Trophoblast cell (in vitro differentiated cells and primary cell): ENCODE measurements around the gene ZMYND15.

Experiments used
- DNase-seq, 2 donors: peaks; one replicate each; pipeline ENCODE4 v3.0.0-alpha.2; 2016
- H2AFZ ChIP-seq: 2 replicates; pipeline ENCODE4 v1.6.1; 2013; ENCODE audit warnings: low read length, moderate library complexity, mild to moderate bottlenecking; ENCODE audit not compliant: insufficient read depth, poor library complexity
- H2AK5ac ChIP-seq: 2 replicates; pipeline ENCODE4 v1.6.1; 2013; ENCODE audit warnings: mild to moderate bottlenecking, low read length
- H2BK120ac ChIP-seq: 2 replicates; pipeline ENCODE4 v1.6.1; 2013; ENCODE audit warnings: low read length, mild to moderate bottlenecking, moderate library complexity; ENCODE audit not compliant: insufficient read depth, poor library complexity
- H2BK12ac ChIP-seq: 2 replicates; pipeline ENCODE4 v1.6.1; 2013; ENCODE audit warnings: mild to moderate bottlenecking, low read length, moderate library complexity
- H2BK5ac ChIP-seq: 2 replicates; pipeline ENCODE4 v1.6.1; 2013; ENCODE audit warnings: low read length, low read depth, moderate library complexity, mild to moderate bottlenecking; ENCODE audit not compliant: poor library complexity
- H3K14ac ChIP-seq: 2 replicates; pipeline ENCODE4 v1.6.1; 2013; ENCODE audit warnings: mild to moderate bottlenecking, low read length
- H3K18ac ChIP-seq: 2 replicates; pipeline ENCODE4 v1.6.1; 2013; ENCODE audit warnings: mild to moderate bottlenecking, low read length
- H3K23ac ChIP-seq: 2 replicates; pipeline ENCODE4 v1.6.1; 2013; ENCODE audit warnings: low read length
- H3K27ac ChIP-seq: 2 replicates; pipeline ENCODE4 v1.5.1; 2013; ENCODE audit warnings: low read depth, mild to moderate bottlenecking, inconsistent platforms, low read length, moderate library complexity
- H3K27me3 ChIP-seq: 2 replicates; pipeline ENCODE4 v1.6.1; 2013; ENCODE audit warnings: inconsistent platforms, mild to moderate bottlenecking, low read length, moderate library complexity; ENCODE audit not compliant: insufficient read depth
- H3K36me3 ChIP-seq, 2 experiments: 1 replicate in 1 of 2; 2 replicates in 1 of 2; pipeline ENCODE4 v1.6.1; 2013; ENCODE audit warnings: low read length in 2 of 2, mild to moderate bottlenecking in 2 of 2, moderate library complexity in 1 of 2; ENCODE audit not compliant: insufficient read depth in 2 of 2, control insufficient read depth in 1 of 2
- H3K4ac ChIP-seq: 2 replicates; pipeline ENCODE4 v1.6.1; 2013; ENCODE audit warnings: low read depth, mild to moderate bottlenecking, low read length, moderate library complexity
- H3K4me1 ChIP-seq, 2 experiments: 1 replicate in 1 of 2; 2 replicates in 1 of 2; pipeline ENCODE4 v1.6.1; 2013; ENCODE audit warnings: low read length in 2 of 2, mild to moderate bottlenecking in 2 of 2, moderate library complexity in 1 of 2; ENCODE audit not compliant: insufficient read depth in 2 of 2, control insufficient read depth in 1 of 2
- H3K4me2 ChIP-seq: 2 replicates; pipeline ENCODE4 v1.6.1; 2013; ENCODE audit warnings: inconsistent platforms, mild to moderate bottlenecking, low read length, moderate library complexity
- H3K4me3 ChIP-seq: 2 replicates; pipeline ENCODE4 v1.5.1; 2013; ENCODE audit warnings: mild to moderate bottlenecking, low read depth, low read length, inconsistent platforms
- H3K79me1 ChIP-seq: one replicate; pipeline ENCODE4 v1.6.1; 2013; ENCODE audit warnings: low read length
- H3K79me2 ChIP-seq: 2 replicates; pipeline ENCODE4 v1.6.1; 2013; ENCODE audit warnings: low read length, mild to moderate bottlenecking; ENCODE audit not compliant: control insufficient read depth, insufficient read depth, poor library complexity
- H3K9ac ChIP-seq: 2 replicates; pipeline ENCODE4 v1.6.1; 2013; ENCODE audit warnings: mild to moderate bottlenecking, low read length
- H3K9me3 ChIP-seq: 2 replicates; pipeline ENCODE4 v1.6.1; 2013; ENCODE audit warnings: low read depth, mild to moderate bottlenecking, control low read depth, inconsistent platforms, low read length; ENCODE audit not compliant: insufficient read depth
- H4K12ac ChIP-seq: 2 replicates; pipeline ENCODE4 v1.6.1; 2013; ENCODE audit warnings: low read depth, mild to moderate bottlenecking, low read length, moderate library complexity
- H4K8ac ChIP-seq: 2 replicates; pipeline ENCODE4 v1.6.1; 2013; ENCODE audit warnings: low read depth, mild to moderate bottlenecking, low read length, moderate library complexity
- H4K91ac ChIP-seq: one replicate; pipeline ENCODE4 v1.6.1; 2013; ENCODE audit warnings: low read depth, mild to moderate bottlenecking, low read length, moderate library complexity
- WGBS: extraction: QIAGEN DNeasy Blood & Tissue Kit; methylation state at CpG from one replicate; pipeline ENCODE4 v1.1.7; 2013; ENCODE audit warnings: missing lambda C conversion rate; ENCODE audit not compliant: insufficient read length, insufficient coverage; ENCODE audit errors: extremely low coverage; 5-methylcytosine and 5-hydroxymethylcytosine counted together

ZMYND15 gene

GRCh38 chr17:4720787-4721186 is 18.8 kb upstream of the ZMYND15 start:
- H2AFZ ChIP-seq, result no peak overlapping the region
- H2AK5ac ChIP-seq, result no peak overlapping the region
- no peak overlapping the region for H2BK12ac ChIP-seq
- no peak overlapping the region for H4K8ac ChIP-seq
- no CpG with 5 or more reads among the region's 7 CpGs for WGBS
- no peaks in the 10 kb centered on the region for H3K4me1 ChIP-seq
- H4K91ac ChIP-seq, result no peak overlapping the region
- H3K14ac ChIP-seq, result no peak overlapping the region
- DNase-seq, result no peak
- H3K27me3 ChIP-seq, result no peaks in the 10 kb centered on the region
- no peak overlapping the region for H2BK120ac ChIP-seq
- no peak overlapping the region for H3K4me2 ChIP-seq
- H3K18ac ChIP-seq, result no peak overlapping the region
- no peak overlapping the region for H3K23ac ChIP-seq
- H3K4ac ChIP-seq, result no peak overlapping the region
- no peaks in the 10 kb centered on the region for H3K79me1 ChIP-seq
- no peak overlapping the region for H3K9ac ChIP-seq
- H4K12ac ChIP-seq, result no peak overlapping the region
- H3K9me3 ChIP-seq, result peaks cover 4% of the 10 kb centered on the region
- no peaks in the 10 kb centered on the region for H3K79me2 ChIP-seq
- H2BK5ac ChIP-seq, result no peak overlapping the region
- no peaks in the 10 kb centered on the region for H3K36me3 ChIP-seq
- no peak overlapping the region for H3K4me3 ChIP-seq
- H3K27ac ChIP-seq, result no peak overlapping the region

- no peak overlapping the region for H3K18ac ChIP-seq
- WGBS, result no CpG with 5 or more reads among the region's 20 CpGs
These were observed 18.2 kb upstream of the ZMYND15 start for GRCh38 chr17:4721203-4722135.

DNA sequence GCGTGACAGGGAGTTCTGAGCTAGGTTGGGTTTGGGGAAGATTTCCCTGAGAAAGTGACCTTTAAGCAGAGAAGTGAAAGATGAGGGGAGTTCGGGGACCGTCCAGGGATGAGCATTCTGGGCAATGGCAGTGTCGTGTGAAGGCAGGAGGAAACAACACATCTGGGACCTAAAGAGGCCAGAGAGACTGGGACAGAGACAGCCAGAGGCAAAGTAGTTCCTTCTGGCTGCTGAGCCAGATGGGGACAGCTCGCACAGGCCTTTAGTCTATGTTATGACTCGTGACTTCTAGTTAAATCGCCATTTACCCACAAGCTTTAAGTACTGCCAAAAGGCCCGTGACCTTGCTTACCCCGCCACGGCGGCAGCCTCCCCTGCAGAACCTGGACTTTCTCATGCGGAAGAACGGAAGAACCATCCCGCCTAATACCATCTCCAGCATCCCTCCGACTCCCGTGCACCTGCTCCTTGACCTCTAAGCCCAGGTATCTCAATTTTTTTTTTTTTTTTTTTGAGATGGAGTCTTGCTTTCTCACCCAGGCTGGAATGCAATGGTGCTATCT is 16.9 kb upstream of the ZMYND15 start:
- no peak overlapping the region for H3K4me2 ChIP-seq
- no peaks in the 10 kb centered on the region for H3K27me3 ChIP-seq
- H2AK5ac ChIP-seq, result no peak overlapping the region
- no peak for DNase-seq
- WGBS, result no CpG with 5 or more reads among the region's 16 CpGs
- H2BK12ac ChIP-seq, result no peak overlapping the region
- H3K36me3 ChIP-seq, result no peaks in the 10 kb centered on the region
- H4K12ac ChIP-seq, result no peak overlapping the region
- no peak overlapping the region for H3K4me3 ChIP-seq
- no peak overlapping the region for H3K18ac ChIP-seq
- H3K4me1 ChIP-seq, result no peaks in the 10 kb centered on the region
- no peaks in the 10 kb centered on the region for H3K79me1 ChIP-seq
- no peaks in the 10 kb centered on the region for H3K79me2 ChIP-seq
- no peak overlapping the region for H2BK120ac ChIP-seq
- H3K9ac ChIP-seq, result no peak overlapping the region
- H3K23ac ChIP-seq, result no peak overlapping the region
- no peak overlapping the region for H4K8ac ChIP-seq
- peaks cover 4% of the 10 kb centered on the region for H3K9me3 ChIP-seq
- no peak overlapping the region for H3K27ac ChIP-seq
- H3K14ac ChIP-seq, result no peak overlapping the region
- no peak overlapping the region for H4K91ac ChIP-seq
- H2BK5ac ChIP-seq, result no peak overlapping the region
- H2AFZ ChIP-seq, result no peak overlapping the region
- no peak overlapping the region for H3K4ac ChIP-seq

More at GRCh38 chr17:4721203-4722135, 18.2 kb upstream of the ZMYND15 start:
- Histone ChIP-seq H3K79me2 (no peaks in the 10 kb centered on the region), H2BK5ac (no peak overlapping the region), H2AK5ac (no peak overlapping the region), H2BK12ac (no peak overlapping the region), H4K91ac (no peak overlapping the region), H3K79me1 (no peaks in the 10 kb centered on the region), H3K9ac (no peak overlapping the region), H3K4me2 (no peak overlapping the region), H3K9me3 (peaks cover 4% of the 10 kb centered on the region), H4K12ac (no peak overlapping the region), H3K36me3 (no peaks in the 10 kb centered on the region), H3K4ac (no peak overlapping the region), H2AFZ (no peak overlapping the region), H2BK120ac (no peak overlapping the region), H3K4me1 (no peaks in the 10 kb centered on the region), H3K14ac (no peak overlapping the region), H4K8ac (no peak overlapping the region), H3K23ac (no peak overlapping the region), H3K27ac (no peak overlapping the region), H3K4me3 (no peak overlapping the region), H3K27me3 (no peaks in the 10 kb centered on the region)
- DNase-seq, result no peak

DNA sequence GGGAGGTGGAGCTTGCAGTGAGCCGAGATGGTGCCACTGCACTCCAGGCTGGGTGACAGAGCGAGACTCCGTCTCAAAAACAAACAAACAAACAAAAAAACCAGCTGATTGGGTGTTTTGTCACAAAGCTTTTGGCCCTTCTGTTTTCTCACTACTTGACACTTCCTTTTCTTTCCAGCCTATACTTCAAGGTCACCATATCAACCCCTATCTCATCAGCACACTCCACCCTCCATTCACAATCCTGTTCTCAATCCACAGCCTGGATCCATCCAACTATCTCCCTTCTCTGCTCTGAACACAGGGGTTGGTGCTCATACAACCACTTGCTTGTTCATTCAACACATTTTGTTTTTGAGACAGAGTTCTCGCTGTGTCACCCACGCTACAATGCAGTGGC is 15.0 kb upstream of the ZMYND15 start:
- no peak overlapping the region for H4K8ac ChIP-seq
- no peak overlapping the region for H2BK120ac ChIP-seq
- no peaks in the 10 kb centered on the region for H3K27me3 ChIP-seq
- H3K9me3 ChIP-seq, result peaks cover 4% of the 10 kb centered on the region
- H2AFZ ChIP-seq, result no peak overlapping the region
- no peak overlapping the region for H3K4me3 ChIP-seq
- no peaks in the 10 kb centered on the region for H3K79me2 ChIP-seq
- WGBS, result no CpG with 5 or more reads among the region's 5 CpGs
- H4K12ac ChIP-seq, result no peak overlapping the region
- H2BK12ac ChIP-seq, result no peak overlapping the region
- no peak for DNase-seq
- no peak overlapping the region for H3K4ac ChIP-seq
- no peaks in the 10 kb centered on the region for H3K4me1 ChIP-seq
- H3K14ac ChIP-seq, result no peak overlapping the region
- H3K36me3 ChIP-seq, result no peaks in the 10 kb centered on the region
- no peak overlapping the region for H2BK5ac ChIP-seq
- no peak overlapping the region for H3K4me2 ChIP-seq
- H4K91ac ChIP-seq, result no peak overlapping the region
- no peak overlapping the region for H2AK5ac ChIP-seq
- no peak overlapping the region for H3K18ac ChIP-seq
- no peak overlapping the region for H3K23ac ChIP-seq
- H3K27ac ChIP-seq, result no peak overlapping the region
- no peaks in the 10 kb centered on the region for H3K79me1 ChIP-seq
- H3K9ac ChIP-seq, result no peak overlapping the region
